ENCODE results near the gene PRPS1.
A peak's percentile ranks its signal among the peaks of the same experiment; 100 is the strongest.
"Not testable (repeated sequence)": the region's sequence is repeated elsewhere in the genome, so short reads cannot be mapped to it uniquely, and the experiment has no call there.

PRPS1 gene

GRCh38 chrX:107627838-107628661 lies at the start of gene PRPS1:
TSS of gene PRPS1 (plus strand) at chrX:107628510. CDS start at chrX:107628629, 119 bp downstream.
- DNase-seq (ENCODE audit: low read depth in 2 of 3, low spot score in 2 of 3) = peak; percentile 45 to 73 (median 47)

DNA sequence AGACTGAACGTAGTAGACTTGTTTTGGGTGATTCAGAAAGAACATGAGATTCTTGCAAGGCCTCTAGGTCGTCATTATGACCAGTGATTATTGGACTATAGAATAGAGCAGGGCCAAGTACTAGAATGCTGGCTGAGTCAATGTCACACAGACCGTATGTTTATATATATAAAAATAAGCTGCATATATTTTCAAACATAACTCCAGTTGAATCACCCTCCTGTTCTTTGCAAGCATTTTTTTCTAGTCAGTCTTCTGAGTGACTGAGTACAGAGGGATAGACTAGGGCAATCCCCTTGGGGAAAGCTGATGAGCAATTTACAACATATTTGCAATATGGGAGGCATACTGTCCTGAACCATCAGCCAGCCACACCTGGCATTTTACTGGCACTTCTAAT lies 48.4 kb upstream of the PRPS1 start:
- DNase-seq (ENCODE audit: low read depth in 2 of 3, low spot score in 2 of 3) = no peak

DNA sequence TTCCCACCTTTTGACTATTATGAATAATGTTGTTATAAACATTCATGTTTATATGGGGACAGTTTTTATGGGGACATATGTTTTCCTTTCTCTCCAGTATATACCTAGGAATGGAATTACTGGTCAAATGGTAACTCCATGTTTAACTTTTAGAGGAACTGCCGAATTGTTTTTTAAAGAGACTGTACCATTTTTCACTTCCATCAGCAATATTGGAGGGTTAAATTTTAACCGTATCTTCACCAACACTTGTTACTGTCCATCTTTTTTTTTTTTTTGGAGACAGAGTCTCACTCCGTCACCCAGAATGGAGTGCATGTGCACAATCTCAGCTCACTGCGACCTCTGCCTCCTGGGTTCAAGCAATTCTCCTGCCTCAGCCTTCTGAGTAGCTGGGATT lies 46.4 kb upstream of the PRPS1 start:
- DNase-seq (ENCODE audit: low read depth in 2 of 3, low spot score in 2 of 3) = no peak

GRCh38 chrX:107589243-107589642 lies 39.1 kb upstream of the PRPS1 start:
- no peak for DNase-seq (ENCODE audit: low read depth in 2 of 3, low spot score in 2 of 3)

DNA sequence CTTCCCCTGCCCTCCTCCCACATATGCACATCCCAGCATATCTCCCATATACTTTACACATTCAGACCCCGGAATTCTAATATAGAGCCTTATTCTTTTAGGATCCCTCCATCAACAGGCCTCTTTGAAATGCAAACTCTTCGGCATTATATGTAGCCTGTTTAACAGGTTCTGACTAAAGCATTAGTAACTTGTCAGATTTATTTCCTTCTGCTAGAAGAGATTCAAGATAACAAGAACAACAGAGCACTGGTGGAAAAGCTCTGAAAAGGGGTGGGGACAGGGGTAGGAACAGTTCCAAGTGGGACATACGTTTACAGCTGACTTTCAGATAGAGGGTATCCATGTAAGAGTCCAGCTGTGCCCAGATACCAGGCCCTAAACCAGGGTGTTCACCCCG lies 31.7 kb upstream of the PRPS1 start:
- DNase-seq (ENCODE audit: low read depth in 2 of 3, low spot score in 2 of 3) = no peak

- DNase-seq (ENCODE audit: low read depth in 2 of 3, low spot score in 2 of 3) = no peak
These were observed 31.0 kb upstream of the PRPS1 start for GRCh38 chrX:107597264-107597663.

DNA sequence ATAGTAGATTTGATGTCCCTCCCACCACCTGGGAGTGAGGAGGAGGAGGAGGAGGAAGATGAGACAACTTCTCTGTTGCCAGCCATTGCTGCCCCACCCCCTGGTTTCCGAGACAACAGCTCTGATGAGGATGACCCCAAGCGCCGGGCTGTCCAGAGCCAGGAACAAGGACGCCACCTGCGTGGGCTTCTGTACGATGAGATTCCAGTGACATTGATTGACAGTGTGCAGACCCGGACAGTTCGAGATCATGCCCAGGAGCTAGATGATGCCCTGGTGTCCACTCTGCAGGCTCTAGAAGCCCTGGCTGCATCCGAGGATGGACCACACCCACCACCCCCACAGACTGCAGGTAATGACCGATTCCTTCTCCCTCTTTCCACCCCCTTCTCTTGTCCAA lies 30.5 kb upstream of the PRPS1 start:
- no peak for DNase-seq (ENCODE audit: low read depth in 2 of 3, low spot score in 2 of 3)

DNA sequence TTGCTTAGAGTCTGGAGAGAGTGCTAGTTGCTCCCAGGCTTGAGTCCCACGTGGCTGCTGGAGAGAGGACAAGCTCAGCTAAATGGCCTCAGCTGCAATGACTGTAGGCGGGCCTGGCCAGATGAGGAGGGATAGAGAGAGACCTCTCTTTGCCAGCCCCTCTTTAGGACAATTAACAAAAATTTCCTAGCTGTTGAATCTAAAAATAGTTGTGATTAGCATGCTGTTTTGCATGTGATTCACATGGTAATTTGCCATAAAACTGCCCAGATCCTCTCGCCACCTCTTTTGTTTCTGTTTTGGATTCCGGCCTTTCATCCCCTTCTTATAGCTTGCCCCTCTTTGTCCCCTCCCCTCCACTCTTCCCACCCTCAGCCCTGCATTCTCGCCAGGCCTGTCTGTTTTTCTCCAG lies 28.9 kb upstream of the PRPS1 start:
- DNase-seq (ENCODE audit: low read depth in 2 of 3, low spot score in 2 of 3) = no peak

- no peak for DNase-seq (ENCODE audit: low read depth in 2 of 3, low spot score in 2 of 3)
These were observed 27.9 kb upstream of the PRPS1 start for GRCh38 chrX:107600366-107600765.

DNA sequence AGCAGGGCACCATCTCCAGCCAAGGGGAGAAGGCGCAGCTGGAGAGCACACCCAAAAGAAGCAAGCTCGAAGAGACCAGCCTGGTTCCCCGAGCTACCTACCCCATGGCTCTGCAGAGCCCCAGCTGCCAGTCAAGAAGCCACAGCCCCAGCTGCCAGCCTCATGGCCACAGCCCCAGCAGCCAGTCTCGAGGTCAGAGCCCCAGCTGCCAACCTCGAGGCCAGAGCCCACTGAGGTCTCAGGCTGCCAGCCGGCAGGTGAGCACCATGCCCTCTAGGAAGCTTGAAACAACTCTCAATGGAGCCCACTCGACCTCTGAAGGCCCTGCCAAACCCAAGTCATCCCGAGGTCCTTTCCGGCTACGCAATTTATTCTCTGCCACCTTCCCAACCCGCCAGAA lies 27.0 kb upstream of the PRPS1 start:
- no peak for DNase-seq (ENCODE audit: low read depth in 2 of 3, low spot score in 2 of 3)

GRCh38 chrX:107601759-107602158 lies 26.6 kb upstream of the PRPS1 start:
- DNase-seq (ENCODE audit: low read depth in 2 of 3, low spot score in 2 of 3) = no peak

GRCh38 chrX:107602694-107603239 lies 25.5 kb upstream of the PRPS1 start:
- DNase-seq (ENCODE audit: low read depth in 2 of 3, low spot score in 2 of 3) = no peak

DNA sequence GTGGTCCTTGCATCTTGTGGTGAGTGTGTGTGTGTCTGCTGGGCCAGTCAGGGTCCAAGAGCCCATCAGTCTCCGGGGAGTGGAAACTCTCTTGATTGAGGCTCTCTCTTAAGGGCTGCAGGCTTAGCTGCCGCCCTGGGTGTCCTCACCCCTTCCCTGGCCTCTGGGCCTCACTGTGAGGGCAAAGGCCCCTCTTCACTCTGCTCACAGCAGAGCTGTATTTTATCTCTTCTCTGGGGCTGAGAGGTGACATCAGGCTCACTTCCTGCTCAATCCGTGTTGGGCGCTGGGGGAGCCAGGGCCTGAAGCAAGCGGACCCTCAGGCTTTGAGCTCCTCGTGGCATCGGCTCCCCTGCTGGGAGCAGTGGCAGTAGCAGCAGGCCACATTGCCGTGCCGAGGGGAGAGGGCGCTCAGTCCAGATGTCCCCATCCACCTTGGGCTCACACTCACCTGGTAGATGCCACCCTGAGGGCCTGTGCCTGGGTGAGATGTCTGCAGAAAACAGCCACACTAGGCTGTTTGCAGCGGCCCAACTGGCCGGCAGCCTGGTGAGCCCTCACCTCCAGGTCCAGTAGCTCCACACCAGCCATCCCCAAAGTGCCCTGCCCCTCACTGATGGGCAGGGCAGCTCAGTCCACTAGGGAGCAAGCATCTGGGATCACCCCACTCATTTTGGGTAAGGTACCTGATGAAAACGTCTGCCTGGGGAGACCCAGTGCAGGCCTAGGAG lies 24.7 kb upstream of the PRPS1 start:
- DNase-seq (ENCODE audit: low read depth in 2 of 3, low spot score in 2 of 3) = no peak

DNA sequence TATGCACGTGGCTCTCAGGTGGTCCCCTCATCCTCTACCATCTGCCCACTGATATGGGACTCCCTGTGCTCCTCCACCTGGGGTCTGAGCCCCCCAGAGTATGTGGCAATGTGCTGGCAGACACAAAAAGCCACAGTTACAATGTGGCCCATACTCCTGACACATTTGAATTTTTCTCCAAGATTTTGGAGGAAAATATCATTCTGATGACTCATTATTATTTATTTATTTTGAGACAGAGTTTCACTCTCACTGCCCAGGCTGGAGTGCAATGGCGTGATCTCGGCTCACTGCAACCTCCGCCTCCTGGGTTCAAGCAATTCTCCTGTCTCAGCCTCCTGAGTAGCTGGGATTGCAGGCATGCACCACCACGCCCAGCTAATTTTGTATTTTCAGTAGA lies 19.2 kb upstream of the PRPS1 start:
- DNase-seq (ENCODE audit: low read depth in 2 of 3, low spot score in 2 of 3) = not testable (repeated sequence)

GRCh38 chrX:107610667-107611066 lies 17.6 kb upstream of the PRPS1 start:
- no peak for DNase-seq (ENCODE audit: low read depth in 2 of 3, low spot score in 2 of 3)

GRCh38 chrX:107619885-107620322 lies 8.4 kb upstream of the PRPS1 start:
- DNase-seq (ENCODE audit: low read depth in 2 of 3, low spot score in 2 of 3) = no peak

GRCh38 chrX:107624893-107625292 lies 3.4 kb upstream of the PRPS1 start:
- DNase-seq (ENCODE audit: low read depth in 2 of 3, low spot score in 2 of 3) = no peak

DNA sequence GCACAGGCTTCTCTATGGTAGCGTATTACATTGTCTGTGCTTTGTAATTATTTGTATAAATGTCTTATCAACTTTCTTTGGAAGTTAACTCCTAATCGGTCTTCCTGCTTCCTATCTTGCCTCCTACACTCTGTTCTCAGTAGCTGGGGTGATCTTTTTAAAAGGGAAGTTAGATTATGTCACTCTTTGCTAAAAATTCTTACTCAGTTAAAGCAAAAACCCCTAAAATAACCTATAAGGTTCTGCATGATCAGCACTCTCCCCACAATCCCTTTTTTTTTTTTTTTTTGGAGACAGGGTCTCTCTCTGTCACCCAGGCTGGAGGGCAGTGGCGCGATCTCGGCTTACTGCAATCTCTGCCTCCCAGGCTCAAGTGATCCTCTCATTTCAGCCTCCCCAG lies 2.6 kb upstream of the PRPS1 start:
- DNase-seq (ENCODE audit: low read depth in 2 of 3, low spot score in 2 of 3) = no peak

DNA sequence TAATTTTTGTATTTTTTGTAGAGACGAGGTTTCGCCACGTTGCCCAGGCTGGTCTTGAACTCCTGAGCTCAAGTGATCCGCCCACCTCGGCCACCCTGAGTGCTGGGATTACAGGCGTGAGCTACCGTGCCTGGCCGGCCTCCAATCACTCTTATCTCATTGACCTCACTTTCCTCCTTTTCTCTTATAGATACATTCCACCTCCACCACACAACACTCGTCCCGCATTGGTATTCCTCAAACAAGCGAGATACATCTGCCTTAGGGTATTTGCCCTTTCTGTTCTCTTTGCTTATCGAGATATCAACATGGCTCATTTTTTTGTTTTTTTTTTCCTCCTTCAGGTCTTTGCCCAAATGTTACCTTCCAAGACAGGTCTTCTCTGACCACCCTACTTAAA lies 1.8 kb upstream of the PRPS1 start:
- no peak for DNase-seq (ENCODE audit: low read depth in 2 of 3, low spot score in 2 of 3)

GRCh38 chrX:107626916-107627315 lies 1.4 kb upstream of the PRPS1 start:
- DNase-seq (ENCODE audit: low read depth in 2 of 3, low spot score in 2 of 3) = no peak

GRCh38 chrX:107628662-107629539 lies 591 bp downstream of the PRPS1 start:
- DNase-seq (ENCODE audit: low read depth in 2 of 3, low spot score in 2 of 3) = peak in 2 of 3 experiments; percentile 5 to 10
